ENCODE data around the gene FUT8.

FUT8 gene

DNA sequence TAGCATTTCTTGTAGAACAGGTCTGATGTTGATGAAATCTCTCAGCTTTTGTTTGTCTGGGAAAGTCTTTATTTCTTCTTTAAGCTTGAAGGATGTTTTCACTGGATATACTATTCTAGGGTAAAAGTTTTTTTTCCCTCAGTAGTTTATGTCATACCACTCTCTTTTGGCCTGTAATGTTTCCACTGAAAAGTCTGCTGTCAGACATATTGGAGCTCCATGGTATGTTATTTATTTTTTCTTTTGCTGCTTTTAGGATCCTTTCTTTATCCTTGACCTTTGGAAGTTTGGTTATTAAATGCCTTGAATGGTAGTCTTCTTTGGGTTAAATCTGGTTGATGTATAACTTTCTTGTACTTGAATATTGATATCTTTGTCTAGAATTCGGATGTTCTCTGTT lies 306.1 kb downstream of the FUT8 start:
- no peak for DNase-seq (ENCODE audit: low spot score)
- Histone ChIP-seq H3K4me3 (no peak overlapping the region), H3K27ac (no peak overlapping the region)
- TF ChIP-seq, protein P1, sequence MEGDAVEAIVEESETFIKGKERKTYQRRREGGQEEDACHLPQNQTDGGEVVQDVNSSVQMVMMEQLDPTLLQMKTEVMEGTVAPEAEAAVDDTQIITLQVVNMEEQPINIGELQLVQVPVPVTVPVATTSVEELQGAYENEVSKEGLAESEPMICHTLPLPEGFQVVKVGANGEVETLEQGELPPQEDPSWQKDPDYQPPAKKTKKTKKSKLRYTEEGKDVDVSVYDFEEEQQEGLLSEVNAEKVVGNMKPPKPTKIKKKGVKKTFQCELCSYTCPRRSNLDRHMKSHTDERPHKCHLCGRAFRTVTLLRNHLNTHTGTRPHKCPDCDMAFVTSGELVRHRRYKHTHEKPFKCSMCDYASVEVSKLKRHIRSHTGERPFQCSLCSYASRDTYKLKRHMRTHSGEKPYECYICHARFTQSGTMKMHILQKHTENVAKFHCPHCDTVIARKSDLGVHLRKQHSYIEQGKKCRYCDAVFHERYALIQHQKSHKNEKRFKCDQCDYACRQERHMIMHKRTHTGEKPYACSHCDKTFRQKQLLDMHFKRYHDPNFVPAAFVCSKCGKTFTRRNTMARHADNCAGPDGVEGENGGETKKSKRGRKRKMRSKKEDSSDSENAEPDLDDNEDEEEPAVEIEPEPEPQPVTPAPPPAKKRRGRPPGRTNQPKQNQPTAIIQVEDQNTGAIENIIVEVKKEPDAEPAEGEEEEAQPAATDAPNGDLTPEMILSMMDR (IDR thresholded peaks at IDR 0.05) = no peak

DNA sequence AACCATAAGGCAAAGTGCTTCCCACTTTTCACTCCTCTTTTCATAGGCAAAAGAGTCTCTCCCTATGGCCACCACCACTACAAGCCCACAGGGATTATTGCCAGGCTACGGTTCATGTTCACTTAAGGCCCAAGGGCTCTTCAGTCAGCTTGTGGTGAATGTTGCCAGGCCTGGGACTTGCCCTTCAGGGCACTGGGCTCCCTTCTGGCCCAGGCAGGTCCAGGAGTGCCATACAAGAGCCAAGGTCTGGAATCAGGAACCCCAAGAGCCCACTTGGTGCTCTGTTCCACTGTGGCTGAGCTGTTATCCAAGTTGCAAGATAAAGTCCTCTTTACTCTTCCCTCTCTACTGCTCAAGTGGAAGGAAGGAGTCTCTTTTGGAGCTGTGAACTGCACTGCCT lies 307.6 kb downstream of the FUT8 start:
- TF ChIP-seq, protein P1 (IDR thresholded peaks at IDR 0.05) = no peak
- DNase-seq (ENCODE audit: low spot score) = no peak
- H3K27ac ChIP-seq = no peak overlapping the region
- H3K4me3 ChIP-seq = no peak overlapping the region

DNA sequence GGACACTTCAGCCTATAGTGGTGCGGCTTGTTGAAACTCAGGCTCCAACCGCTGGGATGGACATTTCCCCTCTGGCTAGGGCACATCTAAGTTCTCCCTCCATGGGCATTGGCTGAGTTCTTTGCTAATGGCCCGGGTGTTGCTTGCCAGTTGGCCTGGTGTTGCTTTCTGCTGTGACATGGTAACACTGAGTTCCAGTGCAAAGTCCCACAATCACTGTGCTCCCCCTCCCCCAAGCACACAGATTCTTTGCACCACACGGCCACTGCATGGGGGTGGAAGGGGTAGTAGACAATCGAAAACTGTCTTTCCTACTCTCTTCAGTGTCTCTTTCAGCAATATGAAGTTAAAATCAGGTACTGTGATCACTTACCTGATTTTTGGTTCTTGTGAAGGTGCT lies 308.2 kb downstream of the FUT8 start:
- no peak for DNase-seq (ENCODE audit: low spot score)
- H3K27ac ChIP-seq = no peak overlapping the region
- H3K4me3 ChIP-seq = no peak overlapping the region
- TF ChIP-seq, protein P1 (IDR thresholded peaks at IDR 0.05) = no peak

DNA sequence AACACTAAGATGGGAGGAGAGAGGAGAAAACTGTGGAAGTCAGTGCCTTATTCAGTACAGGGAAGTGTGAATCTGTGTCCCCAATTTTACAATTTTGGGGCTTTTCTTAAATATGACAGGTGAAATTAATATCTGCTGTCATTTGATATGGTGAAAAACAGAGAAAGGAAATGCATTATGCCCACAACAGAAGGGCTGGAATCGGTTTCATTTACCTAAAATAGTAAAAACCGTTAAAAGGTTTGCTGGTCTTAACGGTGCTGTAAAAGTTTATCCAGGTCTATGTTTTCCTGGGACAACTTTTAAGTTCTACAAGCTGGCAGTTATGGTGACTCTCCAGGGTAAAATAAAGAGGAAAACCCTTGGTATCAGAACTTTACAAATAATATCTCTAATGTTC lies 310.8 kb downstream of the FUT8 start:
- Histone ChIP-seq H3K27ac (no peak overlapping the region), H3K4me3 (no peak overlapping the region)
- TF ChIP-seq, protein P1 (IDR thresholded peaks at IDR 0.05) = no peak
- no peak for DNase-seq (ENCODE audit: low spot score)

DNA sequence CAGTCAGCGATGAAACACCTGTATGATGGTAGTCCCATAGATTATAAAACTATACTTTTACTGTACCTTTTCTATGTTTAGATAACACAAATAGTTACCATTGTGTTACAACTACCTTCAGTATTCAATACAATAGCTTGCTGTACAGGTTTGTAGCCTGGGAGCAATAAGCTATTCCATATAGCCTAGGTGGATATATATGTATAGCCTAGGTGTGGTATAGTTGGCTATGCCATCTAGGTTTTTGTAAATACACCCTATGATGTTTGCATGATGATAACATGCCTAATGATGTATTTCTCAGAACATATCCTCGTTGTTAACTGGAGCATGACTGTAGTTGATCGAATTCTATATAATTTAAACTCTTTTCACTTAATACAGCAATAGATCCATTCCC lies 316.1 kb downstream of the FUT8 start:
- TF ChIP-seq, protein P1 (IDR thresholded peaks at IDR 0.05) = no peak
- no peak overlapping the region for H3K4me3 ChIP-seq
- no peak overlapping the region for H3K27ac ChIP-seq
- no peak for DNase-seq (ENCODE audit: low spot score)

DNA sequence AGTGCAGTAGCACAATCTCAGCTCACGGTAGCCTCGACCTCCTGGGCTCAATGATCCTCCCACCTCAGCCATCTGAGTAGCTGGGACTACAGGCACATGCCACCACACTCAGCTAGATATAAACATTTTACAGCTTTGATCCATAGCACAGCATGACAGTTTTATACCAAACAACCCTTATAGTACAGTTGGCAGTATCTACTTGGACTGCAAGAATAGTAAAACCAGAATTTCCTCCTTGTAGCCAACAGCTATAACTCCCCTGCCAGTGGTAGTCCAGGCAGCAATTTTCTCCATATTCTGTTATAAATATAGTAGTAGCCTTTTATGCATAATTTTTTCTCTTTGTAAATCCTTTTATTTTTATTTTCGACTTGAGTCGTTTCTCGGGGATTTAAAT lies 317.0 kb downstream of the FUT8 start:
- TF ChIP-seq, protein P1 (IDR thresholded peaks at IDR 0.05) = no peak
- Histone ChIP-seq H3K4me3 (no peak overlapping the region), H3K27ac (no peak overlapping the region)
- no peak for DNase-seq (ENCODE audit: low spot score)

DNA sequence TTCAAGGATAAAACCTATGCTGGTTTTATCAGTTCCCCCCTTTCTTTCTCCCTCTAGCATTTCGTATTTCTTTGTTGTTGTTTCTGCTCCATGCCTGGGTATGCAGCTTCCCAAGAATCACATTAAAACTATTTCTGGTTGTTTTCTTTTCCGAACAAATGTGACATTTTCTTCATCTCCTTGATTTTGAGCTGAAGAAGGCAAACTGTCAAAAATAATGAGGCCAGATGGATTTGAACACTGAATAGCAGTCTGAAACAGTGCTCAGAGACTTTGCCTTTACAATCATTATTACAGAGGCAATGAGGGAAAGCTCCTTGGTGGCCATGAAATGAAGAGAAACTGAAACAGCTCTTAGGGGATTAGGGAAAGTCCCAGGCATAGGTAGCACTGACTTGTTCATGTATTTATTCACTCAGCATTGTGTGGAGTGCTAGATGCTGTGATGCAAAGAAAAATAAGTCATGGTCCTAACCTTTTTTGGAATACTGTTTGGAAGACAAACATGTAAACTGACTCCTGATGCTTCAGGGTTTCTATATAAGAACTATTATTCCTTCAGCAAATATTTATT lies 319.5 kb downstream of the FUT8 start:
- no peak overlapping the region for H3K27ac ChIP-seq
- TF ChIP-seq, protein P1 (IDR thresholded peaks at IDR 0.05) = no peak

More for the DNA sequence above, 319.5 kb downstream of the FUT8 start:
- H3K4me3 ChIP-seq = no peak overlapping the region
- no peak for DNase-seq (ENCODE audit: low spot score)
